Mucosa of descending colon (tissue), 3 donors: ENCODE measurements around the gene CDK11B. TPM values are rescaled to one million over a fixed set of nuclear protein-coding genes. Genes with fewer than 3 reads are reported as not detected.
A peak's percentile ranks its signal among the peaks of the same experiment; 100 is the strongest.
"Not testable (repeated sequence)": the region's sequence is repeated elsewhere in the genome, so short reads cannot be mapped to it uniquely, and the experiment has no call there.

Source experiments
- ATAC-seq: fragments of 200-7000 bp; cut with Tn5 transposase; one replicate; pipeline ENCODE4 v1.9.1; 2020; ENCODE audit warnings: mild to moderate bottlenecking, moderate library complexity
- DNase-seq, 3 donors: peaks; one replicate each; pipeline ENCODE4 v3.0.0-alpha.2; 2020
- H3K36me3 ChIP-seq: fragments of 200-600 bp; one replicate; pipeline ENCODE4 v1.8.0; 2021; ENCODE audit warnings: low read depth, mild to moderate bottlenecking
- H3K4me1 ChIP-seq: fragments of 200-600 bp; one replicate; pipeline ENCODE4 v1.8.0; 2021; ENCODE audit warnings: low read depth, mild to moderate bottlenecking
- H3K4me3 ChIP-seq: fragments of 200-600 bp; one replicate; pipeline ENCODE4 v1.8.0; 2021; ENCODE audit warnings: mild to moderate bottlenecking
- H3K9me3 ChIP-seq: fragments of 200-600 bp; one replicate; pipeline ENCODE4 v1.8.0; 2021; ENCODE audit warnings: mild to moderate bottlenecking
- CTCF ChIP-seq: fragments of 200-600 bp; IDR thresholded peaks from one replicate; pipeline ENCODE4 v1.8.0; 2022; ENCODE audit warnings: antibody characterized with exemption, mild to moderate bottlenecking
- intact Hi-C, 2 donors: fragments of 100-400 bp; cut with DNase I in 1 of 2; cut with micrococcal nuclease in 1 of 2; formaldehyde crosslinking; loops; one replicate each; pipeline versions ENCODE4 v1.11.0 to v1.11.1; 2022; cut with DNase I, micrococcal nuclease
- total RNA-seq, 3 donors: library from RNA; stranded (reverse); fragmentation: NEBNext Ultra II Directional in 2 of 3; extraction: Animal tissue kit (Norgen Biotek cat#: 25700) in 2 of 3; gene quantifications; one replicate each; pipeline versions ENCODE4 v1.2.1 to v1.2.4, GENCODE V29; 2021 to 2023
- donor health status: DM: no; HTN: no; CAD: no; lungs with moderate emphysema.
- donor health status: DM: no; HTN: no; CAD: no.
- donor health status: DM: no; HTN: yes; CAD: no.

CDK11B gene
- total RNA-seq, 3 donors from 2014 or later, result 31.9 to 45.6 (median 36.8) TPM

DNA sequence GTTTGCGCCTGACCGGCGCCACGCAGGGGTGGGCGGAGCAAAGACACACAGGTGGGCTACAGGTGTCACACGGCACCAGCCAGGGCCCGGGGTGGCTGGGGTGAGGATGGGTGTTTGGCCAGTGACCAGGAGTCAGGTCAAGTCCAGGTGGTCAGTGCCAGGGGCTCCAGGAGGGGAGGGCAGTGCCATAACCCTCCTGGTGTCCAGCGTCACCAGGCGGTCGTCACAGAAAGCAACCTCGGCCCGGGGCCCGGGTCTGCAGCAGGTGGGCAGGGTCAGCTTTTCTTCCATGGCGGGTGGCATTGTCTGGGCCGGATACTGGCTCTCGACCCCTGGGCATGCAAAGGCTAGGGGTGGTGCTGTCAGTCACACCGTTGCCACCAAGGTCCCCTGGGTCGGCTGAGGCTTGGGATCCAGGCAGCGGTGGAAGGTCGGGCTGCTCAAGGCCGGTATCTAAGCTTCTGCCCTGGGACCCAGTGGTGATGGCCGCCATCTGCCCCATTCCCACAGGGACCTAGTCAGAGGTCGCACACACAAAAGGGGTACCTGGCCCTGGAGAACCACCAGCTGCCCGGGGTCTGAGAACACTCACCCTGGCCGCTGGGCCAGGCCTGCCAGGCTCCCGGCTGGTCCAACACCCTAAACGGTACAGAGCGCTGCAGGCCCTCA, 60.6 kb downstream of the CDK11B start:
- intact Hi-C loops, result no loop called here
- Histone ChIP-seq H3K4me3 (no peak overlapping the region), H3K9me3 (no peaks in the 10 kb centered on the region), H3K4me1 (peaks cover 12% of the 10 kb centered on the region), H3K36me3 (no peaks in the 10 kb centered on the region)
- TF ChIP-seq CTCF, result no peak
- ATAC-seq (no peak), DNase-seq (peak in 1 of 3 donors; percentile 49)

GRCh38 chr1:1597275-1597930, 61.4 kb downstream of the CDK11B start:
- Histone ChIP-seq H3K4me3 (no peak overlapping the region), H3K36me3 (no peaks in the 10 kb centered on the region), H3K4me1 (peaks cover 12% of the 10 kb centered on the region), H3K9me3 (no peaks in the 10 kb centered on the region)
- DNase-seq, result peak in 1 of 3 donors; percentile 43
- peak; percentile 52 for ATAC-seq
- peak; percentile 11 for TF ChIP-seq CTCF
- intact Hi-C loops, result no loop called here

- H3K36me3 ChIP-seq, result no peaks in the 10 kb centered on the region
- intact Hi-C loops, result no loop called here
- DNase-seq (peak in 1 of 3 donors; percentile 37), ATAC-seq (no peak)
- no peak for TF ChIP-seq CTCF
- H3K9me3 ChIP-seq, result no peaks in the 10 kb centered on the region
- H3K4me3 ChIP-seq, result no peak overlapping the region
- H3K4me1 ChIP-seq, result peaks cover 12% of the 10 kb centered on the region
Observed at GRCh38 chr1:1596493-1597274, 62.1 kb downstream of the CDK11B start.

GRCh38 chr1:1595341-1595740, 63.5 kb downstream of the CDK11B start:
- ATAC-seq, H3K9me3 ChIP-seq, DNase-seq, H3K4me1 ChIP-seq, H3K36me3 ChIP-seq, intact Hi-C loops, H3K4me3 ChIP-seq: not testable (repeated sequence)

DNA sequence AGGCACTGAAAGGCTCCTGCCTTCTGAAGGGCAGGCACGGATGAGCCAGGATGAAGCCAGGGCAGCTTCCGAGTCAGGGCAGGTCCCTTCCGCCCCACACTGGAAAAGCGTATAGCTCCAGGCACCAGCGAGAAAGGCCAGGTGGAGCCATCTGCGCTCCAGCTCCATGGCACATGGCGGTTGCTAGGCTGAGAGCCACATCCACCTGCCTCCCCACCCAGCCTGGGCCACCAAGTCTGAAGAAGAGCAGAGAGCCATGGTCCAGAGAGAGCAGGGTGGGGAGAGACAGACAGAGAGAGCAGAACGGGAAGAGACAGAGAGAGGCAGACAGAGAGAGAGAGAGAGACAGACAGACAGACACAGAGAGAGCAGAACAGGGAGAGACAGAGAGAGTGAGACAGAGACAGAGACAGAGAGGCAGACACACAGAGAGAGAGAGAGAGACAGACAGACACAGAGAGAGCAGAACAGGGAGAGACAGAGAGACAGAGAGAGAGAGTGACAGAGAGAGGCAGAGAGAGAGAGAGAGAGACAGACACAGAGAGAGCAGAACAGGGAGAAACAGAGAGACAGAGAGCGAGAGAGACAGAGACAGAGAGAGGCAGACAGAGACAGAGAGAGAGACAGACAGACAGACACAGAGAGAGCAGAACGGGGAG, 64.1 kb downstream of the CDK11B start:
- no peak for TF ChIP-seq CTCF
- H3K4me1 ChIP-seq, result peaks cover 5% of the 10 kb centered on the region
- no peak overlapping the region for H3K4me3 ChIP-seq
- intact Hi-C loops, result no loop called here
- ATAC-seq (peak; percentile 34), DNase-seq (no peak)
- no peaks in the 10 kb centered on the region for H3K9me3 ChIP-seq
- H3K36me3 ChIP-seq, result no peaks in the 10 kb centered on the region
